Measurements from ENCODE around the gene CXXC5. TPM values are rescaled to one million over a fixed set of nuclear protein-coding genes. Genes with fewer than 3 reads are reported as not detected.

The CXXC5 gene
- total RNA-seq, 2 donors from 2014 or later: 33.4 to 44.1 TPM

GRCh38 chr5:139671096-139671841 lies 23.1 kb downstream of the CXXC5 start:
- DNase-seq (peak; percentile 66), ATAC-seq (peak in 1 of 2 donors; percentile 19)
- intact Hi-C loops (cut with DNase I): no loop called here

- ATAC-seq (no peak), DNase-seq (no peak)
- intact Hi-C loops (cut with DNase I): no loop called here
Observed at GRCh38 chr5:139675213-139675612, 27.1 kb downstream of the CXXC5 start.

- no peak for DNase-seq
- intact Hi-C loops (cut with DNase I): no loop called here
- no peak for ATAC-seq
Observed at GRCh38 chr5:139675825-139676224, 27.7 kb downstream of the CXXC5 start.

GRCh38 chr5:139676406-139676805 lies 28.3 kb downstream of the CXXC5 start:
- intact Hi-C loops (cut with DNase I): no loop called here
- ATAC-seq (no peak), DNase-seq (no peak)

- intact Hi-C loops (cut with DNase I): no loop called here
- DNase-seq (no peak), ATAC-seq (peak; percentile 22 to 53)
Observed at GRCh38 chr5:139676951-139677735, 29.0 kb downstream of the CXXC5 start.

- no peak for DNase-seq
- intact Hi-C loops (cut with DNase I): no loop called here
- ATAC-seq: peak; percentile 65 to 66
Observed at GRCh38 chr5:139677736-139678613, 29.8 kb downstream of the CXXC5 start.

GRCh38 chr5:139678751-139679750 lies 30.9 kb downstream of the CXXC5 start:
- intact Hi-C loops (cut with DNase I): no loop called here
- DNase-seq (no peak), ATAC-seq (peak; percentile 22 to 23)

GRCh38 chr5:139680368-139681111 lies 32.4 kb downstream of the CXXC5 start:
- ATAC-seq (no peak), DNase-seq (no peak)
- intact Hi-C loops (cut with DNase I): no loop called here

GRCh38 chr5:139681112-139681458 lies 32.9 kb downstream of the CXXC5 start:
- no peak for DNase-seq
- intact Hi-C loops (cut with DNase I): no loop called here
- ATAC-seq: no peak

GRCh38 chr5:139681466-139681865 lies 33.3 kb downstream of the CXXC5 start:
- intact Hi-C loops (cut with DNase I): no loop called here
- ATAC-seq (no peak), DNase-seq (no peak)

- no peak for ATAC-seq
- intact Hi-C loops (cut with DNase I): no loop called here
- DNase-seq: no peak
Observed at GRCh38 chr5:139682016-139682975, 34.1 kb downstream of the CXXC5 start.

GRCh38 chr5:139683295-139684271 lies 35.4 kb downstream of the CXXC5 start:
- ATAC-seq (no peak), DNase-seq (no peak)
- intact Hi-C loops (cut with DNase I): no loop called here

- intact Hi-C loops (cut with DNase I): no loop called here
- DNase-seq (no peak), ATAC-seq (no peak)
Observed at GRCh38 chr5:139684350-139684880, 36.3 kb downstream of the CXXC5 start.

- intact Hi-C loops (cut with DNase I): loop anchor here (5.0 kb wide), 2 partner anchors 33 to 43 kb away; no protein-coding TSS in a partner anchor
- no peak for DNase-seq
Observed at GRCh38 chr5:139684881-139685749, 37.0 kb downstream of the CXXC5 start.

More at GRCh38 chr5:139684881-139685749, 37.0 kb downstream of the CXXC5 start:
- peak; percentile 60 to 63 for ATAC-seq
